Gastrocnemius medialis (tissue), 4 donors: ENCODE data around the gene CASP9.
"Not testable (repeated sequence)": the region's sequence is repeated elsewhere in the genome, so short reads cannot be mapped to it uniquely, and the experiment has no call there.

Experiments used
- POLR2A ChIP-seq, 2 donors: fragments of 450-650 bp; IDR thresholded peaks; one replicate each; pipeline ENCODE4 v1.6.1; 2017; ENCODE audit warnings: antibody characterized with exemption in 2 of 2, mild to moderate bottlenecking in 2 of 2, moderate library complexity in 2 of 2
- TF ChIP-seq, protein P1 (sequence below), 5 experiments: fragments of 450-650 bp in 3 of 5; fragments of 200-600 bp in 2 of 5; sonication (generic) in 2 of 5; IDR thresholded peaks in 4 of 5; conservative IDR thresholded peaks in 1 of 5; 1 replicate in 4 of 5; 2 replicates in 1 of 5; pipeline ENCODE4 v1.5.1; 2016 to 2019; ENCODE audit warnings: antibody characterized with exemption in 5 of 5, mild to moderate bottlenecking in 3 of 5, moderate library complexity in 3 of 5

DNA sequence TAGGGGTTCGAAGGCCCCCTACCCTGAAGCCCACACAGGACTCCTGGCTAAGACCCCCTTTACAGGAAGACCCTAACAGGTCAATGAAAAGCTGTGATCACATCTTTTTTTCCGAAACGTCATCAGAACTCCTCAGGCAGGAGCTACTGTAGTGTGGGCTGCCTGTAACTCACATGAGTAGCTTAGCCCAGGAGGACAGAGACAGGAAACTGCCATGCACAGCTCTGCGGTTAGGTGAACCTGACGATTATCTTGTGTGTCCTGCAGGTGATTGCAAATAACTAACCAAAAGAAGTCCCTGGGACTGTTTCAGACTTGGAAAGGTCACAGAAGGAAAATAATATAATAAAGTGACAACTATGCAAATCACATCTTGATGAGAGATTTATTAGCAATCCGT is 52.3 kb downstream of the CASP9 start:
- not testable (repeated sequence) for TF ChIP-seq POLR2A (IDR thresholded peaks at IDR 0.05)
- TF ChIP-seq, protein P1, sequence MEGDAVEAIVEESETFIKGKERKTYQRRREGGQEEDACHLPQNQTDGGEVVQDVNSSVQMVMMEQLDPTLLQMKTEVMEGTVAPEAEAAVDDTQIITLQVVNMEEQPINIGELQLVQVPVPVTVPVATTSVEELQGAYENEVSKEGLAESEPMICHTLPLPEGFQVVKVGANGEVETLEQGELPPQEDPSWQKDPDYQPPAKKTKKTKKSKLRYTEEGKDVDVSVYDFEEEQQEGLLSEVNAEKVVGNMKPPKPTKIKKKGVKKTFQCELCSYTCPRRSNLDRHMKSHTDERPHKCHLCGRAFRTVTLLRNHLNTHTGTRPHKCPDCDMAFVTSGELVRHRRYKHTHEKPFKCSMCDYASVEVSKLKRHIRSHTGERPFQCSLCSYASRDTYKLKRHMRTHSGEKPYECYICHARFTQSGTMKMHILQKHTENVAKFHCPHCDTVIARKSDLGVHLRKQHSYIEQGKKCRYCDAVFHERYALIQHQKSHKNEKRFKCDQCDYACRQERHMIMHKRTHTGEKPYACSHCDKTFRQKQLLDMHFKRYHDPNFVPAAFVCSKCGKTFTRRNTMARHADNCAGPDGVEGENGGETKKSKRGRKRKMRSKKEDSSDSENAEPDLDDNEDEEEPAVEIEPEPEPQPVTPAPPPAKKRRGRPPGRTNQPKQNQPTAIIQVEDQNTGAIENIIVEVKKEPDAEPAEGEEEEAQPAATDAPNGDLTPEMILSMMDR (IDR thresholded peaks at IDR 0.05 in 4 of 5, conservative IDR thresholded peaks at IDR 0.05 in 1 of 5): not testable (repeated sequence)
